Pulmonary artery endothelial cell (primary cell): ENCODE measurements around the gene ZNF263. TPM values are rescaled to one million over a fixed set of nuclear protein-coding genes. Genes with fewer than 3 reads are reported as not detected.

ENCODE experiments used
- DNase-seq: peaks from one replicate; pipeline ENCODE4 v3.0.0-alpha.2; 2011; ENCODE audit warnings: low read depth, low spot score
- total RNA-seq: library from RNA; depleted of rRNA; stranded (reverse); fragments of >200 nt; gene quantifications from 2 replicates; pipeline ENCODE4 v1.2.3, GENCODE V29; 2014

ZNF263 gene
- total RNA-seq, 1 donor from 2014 or later: 52.1 TPM

DNA sequence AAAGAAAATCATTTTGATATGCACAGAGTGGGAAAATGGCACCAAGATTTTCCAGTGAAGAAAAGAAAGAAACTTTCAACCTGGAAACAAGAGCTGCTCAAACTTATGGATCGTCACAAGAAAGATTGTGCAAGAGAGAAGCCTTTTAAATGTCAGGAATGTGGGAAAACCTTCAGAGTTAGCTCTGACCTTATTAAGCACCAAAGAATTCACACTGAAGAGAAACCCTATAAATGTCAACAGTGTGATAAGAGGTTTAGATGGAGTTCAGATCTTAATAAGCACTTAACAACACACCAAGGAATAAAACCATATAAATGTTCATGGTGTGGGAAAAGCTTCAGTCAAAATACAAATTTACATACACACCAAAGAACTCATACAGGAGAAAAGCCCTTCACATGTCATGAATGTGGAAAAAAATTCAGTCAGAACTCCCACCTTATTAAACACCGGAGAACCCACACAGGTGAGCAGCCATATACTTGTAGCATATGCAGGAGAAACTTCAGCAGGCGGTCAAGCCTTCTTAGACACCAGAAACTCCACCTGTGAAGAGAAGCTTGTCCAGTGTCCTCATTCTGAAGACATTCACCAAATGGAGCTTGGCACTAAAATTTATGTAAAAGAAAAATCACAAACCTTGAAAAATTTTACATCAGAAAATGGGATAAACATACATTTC, 34.2 kb downstream of the ZNF263 start:
- no peak for DNase-seq

DNA sequence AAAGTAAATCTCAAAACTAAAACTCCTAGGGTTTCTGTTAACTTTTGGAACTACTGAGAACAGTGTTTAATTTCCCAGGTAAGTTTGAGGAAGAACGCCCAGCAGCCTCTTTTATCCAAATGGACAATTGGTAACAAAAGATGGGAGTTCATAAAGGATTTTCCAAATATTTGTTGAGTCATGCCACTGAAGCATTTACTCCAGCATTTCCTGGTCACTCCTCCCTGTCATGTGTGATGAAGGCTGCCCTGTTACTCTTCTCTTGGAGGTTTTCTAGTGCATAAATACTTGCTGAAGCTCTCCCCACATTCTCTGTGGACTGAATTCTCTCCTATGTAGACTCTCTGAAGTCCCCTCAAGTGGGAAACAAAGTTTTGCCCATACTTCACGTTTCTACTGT, 38.5 kb downstream of the ZNF263 start:
- no peak for DNase-seq

DNA sequence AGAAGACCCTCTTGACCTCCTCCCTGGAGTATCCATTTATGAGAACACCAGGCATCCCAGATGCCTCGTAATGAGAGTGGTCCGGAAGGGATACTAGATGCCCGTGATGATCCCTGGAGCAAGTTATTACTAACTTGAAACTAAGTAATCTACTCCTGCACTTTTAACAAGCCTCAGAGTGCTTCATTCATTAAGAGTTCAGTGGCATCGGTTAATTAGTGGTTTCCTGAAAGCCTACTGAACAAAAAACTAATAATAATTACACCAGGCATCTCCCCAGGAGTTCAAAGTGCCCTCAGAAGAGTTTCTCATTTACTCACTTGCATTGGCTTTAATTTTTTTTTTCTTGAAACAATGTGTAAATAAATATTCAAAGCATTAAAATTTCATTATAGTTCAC, 44.2 kb downstream of the ZNF263 start:
- DNase-seq: no peak

DNA sequence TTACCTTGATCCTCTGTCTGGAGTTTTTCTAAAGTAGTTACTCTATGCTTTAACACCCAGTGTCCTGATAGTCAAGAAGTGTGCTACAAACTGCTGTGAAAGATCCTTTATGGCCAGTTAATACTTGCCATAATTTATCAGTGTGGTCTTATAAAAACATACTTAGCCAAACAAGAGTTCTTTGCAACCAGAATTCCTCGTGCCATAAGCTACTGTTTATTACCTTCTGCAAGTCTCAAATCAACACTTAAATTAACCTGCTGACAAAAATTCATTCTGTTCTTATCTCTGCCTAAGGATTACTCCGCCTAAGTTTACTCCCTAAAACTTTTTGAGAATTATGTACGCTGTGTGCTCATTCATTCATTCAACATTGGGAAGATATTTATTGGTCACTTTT, 44.8 kb downstream of the ZNF263 start:
- no peak for DNase-seq

DNA sequence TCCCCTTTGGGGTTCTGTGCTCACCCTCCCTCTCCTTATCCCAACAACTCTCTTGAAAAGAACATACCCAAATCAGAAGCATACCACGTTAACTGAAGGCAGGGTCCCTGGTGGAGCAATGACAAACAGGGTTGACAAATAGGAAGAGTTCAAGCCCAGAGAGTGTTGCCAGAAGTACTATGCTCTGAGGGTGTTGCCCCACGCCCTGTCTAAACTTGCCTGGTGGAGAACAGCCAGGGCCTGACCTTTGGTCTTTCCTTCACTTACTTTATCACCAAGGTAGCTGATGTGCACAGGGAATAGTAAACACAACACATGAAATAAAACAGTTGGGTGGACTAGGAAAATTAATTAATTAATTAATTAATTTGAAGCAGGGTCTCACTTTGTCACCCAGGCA, 45.4 kb downstream of the ZNF263 start:
- no peak for DNase-seq

Other genes starting within 250 kb of the ZNF263 start
- gene BICDL2, start 246.5 kb upstream of the ZNF263 start, total RNA-seq: not detected in 2 replicates
- 0.04 and 0.13 TPM in 2 replicates for gene MMP25, start 236.9 kb upstream of the ZNF263 start, total RNA-seq
- 33.7 and 60.3 TPM in 2 replicates for gene IL32, start 217.9 kb upstream of the ZNF263 start, total RNA-seq
- not detected in 2 replicates for gene ZSCAN10, start 184.2 kb upstream of the ZNF263 start, total RNA-seq
- 21.3 and 22.5 TPM in 2 replicates for gene ZNF205, start 170.9 kb upstream of the ZNF263 start, total RNA-seq
- gene ZNF213, start 148.5 kb upstream of the ZNF263 start, total RNA-seq: 4.8 and 5.0 TPM in 2 replicates
- gene OR1F1, start 95.3 kb upstream of the ZNF263 start, total RNA-seq: 0.13 TPM in 1 of 2 replicates, not detected in the other
- gene ZNF200, start 48.3 kb upstream of the ZNF263 start, total RNA-seq: 10.6 and 12.9 TPM in 2 replicates
- not detected in 2 replicates for gene MEFV, start 26.9 kb upstream of the ZNF263 start, total RNA-seq
- 3.4 and 4.7 TPM in 2 replicates for gene TIGD7, start 21.9 kb downstream of the ZNF263 start, total RNA-seq
- 17.6 and 20.3 TPM in 2 replicates for gene ZNF75A, start 22.0 kb downstream of the ZNF263 start, total RNA-seq
- 0.07 TPM in 1 of 2 replicates, not detected in the other for gene OR2C1, start 72.4 kb downstream of the ZNF263 start, total RNA-seq
- 8.9 and 11.9 TPM in 2 replicates for gene ZSCAN32, start 117.5 kb downstream of the ZNF263 start, total RNA-seq
- 6.2 and 7.9 TPM in 2 replicates for gene ZNF174, start 117.7 kb downstream of the ZNF263 start, total RNA-seq
- gene ZNF597, start 160.0 kb downstream of the ZNF263 start, total RNA-seq: 2.2 and 2.9 TPM in 2 replicates
- 11.8 and 12.7 TPM in 2 replicates for gene NAA60, start 160.2 kb downstream of the ZNF263 start, total RNA-seq
- gene C16orf90, start 212.0 kb downstream of the ZNF263 start, total RNA-seq: not detected in 2 replicates
- gene CLUAP1, start 217.5 kb downstream of the ZNF263 start, total RNA-seq: 11.1 and 13.6 TPM in 2 replicates